Measurements from ENCODE around the gene DPYD. TPM values are rescaled to one million over a fixed set of nuclear protein-coding genes. Genes with fewer than 3 reads are reported as not detected.

The DPYD gene
- total RNA-seq, 1 donor from 2014 or later, result 9.2 TPM

DNA sequence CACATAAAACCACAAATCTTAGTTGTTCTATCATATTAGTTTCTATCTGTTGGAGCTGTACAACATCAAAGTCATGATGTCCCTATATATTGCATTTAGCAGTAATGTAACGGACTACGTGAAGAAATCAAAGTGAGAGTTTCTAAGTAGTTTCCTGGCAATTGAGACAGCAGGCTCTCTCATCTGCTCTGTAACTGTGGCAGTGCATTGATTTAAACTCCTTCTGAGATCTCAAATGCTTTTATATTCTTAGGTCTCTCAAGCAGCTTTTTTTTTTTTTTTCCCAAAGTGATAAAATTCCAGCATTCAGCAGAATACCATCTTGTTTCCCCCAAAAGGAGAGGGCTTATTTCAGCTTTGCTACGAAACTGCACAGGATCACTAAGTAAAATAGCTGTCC, 719.2 kb downstream of the DPYD start:
- intact Hi-C loops (cut with micrococcal nuclease), result no loop called here
- DNase-seq, result no peak
- no peaks in the 10 kb centered on the region for H3K9me3 ChIP-seq (replicated peaks)
- H3K27me3 ChIP-seq (ENCODE audit: low read depth), result no peaks in the 10 kb centered on the region
- no peaks in the 10 kb centered on the region for H3K36me3 ChIP-seq
- no peak for TF ChIP-seq CTCF (IDR thresholded peaks at IDR 0.05; ENCODE audit: borderline replicate concordance)
- no peaks in the 10 kb centered on the region for H3K4me1 ChIP-seq
- no peak overlapping the region for H3K27ac ChIP-seq (replicated peaks)
- no peak overlapping the region for H3K4me3 ChIP-seq

DNA sequence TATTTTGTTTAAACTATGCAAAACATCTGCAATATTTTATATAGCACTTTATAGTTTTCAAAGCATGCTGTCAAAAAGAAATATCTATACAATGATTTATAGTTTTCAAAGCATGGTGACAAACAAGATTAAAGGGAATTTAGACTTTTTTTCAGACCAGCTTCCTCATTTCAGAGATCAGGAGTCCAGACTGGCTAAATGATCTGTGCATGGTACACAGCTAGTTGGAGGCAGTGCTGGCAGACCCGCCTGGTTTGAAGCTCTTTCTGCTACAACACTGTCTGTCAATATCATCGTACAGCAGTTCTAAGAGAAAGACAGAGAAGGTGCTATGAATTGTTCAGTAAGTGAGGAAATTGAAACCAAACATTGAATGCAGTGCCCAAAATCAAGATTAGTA, 720.2 kb downstream of the DPYD start:
- no peak for DNase-seq
- H3K9me3 ChIP-seq (replicated peaks), result no peaks in the 10 kb centered on the region
- no peaks in the 10 kb centered on the region for H3K27me3 ChIP-seq (ENCODE audit: low read depth)
- H3K4me3 ChIP-seq, result no peak overlapping the region
- H3K36me3 ChIP-seq, result no peaks in the 10 kb centered on the region
- no peaks in the 10 kb centered on the region for H3K4me1 ChIP-seq
- TF ChIP-seq CTCF (IDR thresholded peaks at IDR 0.05; ENCODE audit: borderline replicate concordance), result no peak
- intact Hi-C loops (cut with micrococcal nuclease), result no loop called here
- H3K27ac ChIP-seq (replicated peaks), result no peak overlapping the region

GRCh38 chr1:97196825-97197516, 723.9 kb downstream of the DPYD start:
- H3K9me3 ChIP-seq (replicated peaks), result no peaks in the 10 kb centered on the region
- H3K27ac ChIP-seq (replicated peaks), result no peak overlapping the region
- intact Hi-C loops (cut with micrococcal nuclease), result no loop called here
- no peak for TF ChIP-seq CTCF (IDR thresholded peaks at IDR 0.05; ENCODE audit: borderline replicate concordance)
- peaks cover 11% of the 10 kb centered on the region for H3K36me3 ChIP-seq
- no peak overlapping the region for H3K4me3 ChIP-seq
- no peak for DNase-seq
- no peaks in the 10 kb centered on the region for H3K4me1 ChIP-seq
- H3K27me3 ChIP-seq (ENCODE audit: low read depth), result no peaks in the 10 kb centered on the region

DNA sequence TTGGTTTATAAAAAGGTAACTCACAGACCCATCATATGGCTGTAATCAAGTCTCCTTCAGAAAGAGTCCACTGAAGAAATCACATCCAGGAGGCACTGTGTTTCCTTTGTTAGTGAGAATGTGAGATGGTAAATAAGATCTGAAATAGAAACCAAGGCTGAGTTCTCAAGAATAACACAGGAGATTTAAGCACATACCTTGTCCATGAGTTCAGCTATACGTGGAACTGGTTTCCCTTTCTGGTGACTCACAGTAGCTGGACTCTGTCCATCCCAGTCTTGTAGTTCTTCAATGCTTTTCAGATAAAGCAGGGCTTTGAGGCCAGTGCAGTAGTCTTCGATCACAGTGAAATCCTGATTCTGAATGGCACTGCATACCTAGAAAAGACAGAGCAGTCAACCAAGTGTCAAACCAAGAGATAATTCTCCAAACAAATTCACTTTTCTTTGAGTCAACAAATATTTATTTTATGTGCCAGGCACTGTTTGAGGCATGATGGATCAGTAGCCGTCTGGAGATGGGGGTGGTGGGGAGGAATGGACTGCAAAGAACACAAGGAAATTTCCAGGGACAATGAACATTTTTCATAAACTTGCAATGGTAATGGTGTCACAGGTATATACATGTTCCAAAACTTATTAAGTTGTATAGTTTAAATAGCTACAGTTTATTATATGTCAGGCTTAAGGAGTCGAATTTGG, 727.8 kb downstream of the DPYD start:
- H3K4me1 ChIP-seq, result no peaks in the 10 kb centered on the region
- H3K27me3 ChIP-seq (ENCODE audit: low read depth), result no peaks in the 10 kb centered on the region
- H3K27ac ChIP-seq (replicated peaks), result no peak overlapping the region
- intact Hi-C loops (cut with micrococcal nuclease), result no loop called here
- peaks cover 19% of the 10 kb centered on the region for H3K36me3 ChIP-seq
- no peak for TF ChIP-seq CTCF (IDR thresholded peaks at IDR 0.05; ENCODE audit: borderline replicate concordance)
- no peak for DNase-seq
- H3K9me3 ChIP-seq (replicated peaks), result no peaks in the 10 kb centered on the region
- no peak overlapping the region for H3K4me3 ChIP-seq

DNA sequence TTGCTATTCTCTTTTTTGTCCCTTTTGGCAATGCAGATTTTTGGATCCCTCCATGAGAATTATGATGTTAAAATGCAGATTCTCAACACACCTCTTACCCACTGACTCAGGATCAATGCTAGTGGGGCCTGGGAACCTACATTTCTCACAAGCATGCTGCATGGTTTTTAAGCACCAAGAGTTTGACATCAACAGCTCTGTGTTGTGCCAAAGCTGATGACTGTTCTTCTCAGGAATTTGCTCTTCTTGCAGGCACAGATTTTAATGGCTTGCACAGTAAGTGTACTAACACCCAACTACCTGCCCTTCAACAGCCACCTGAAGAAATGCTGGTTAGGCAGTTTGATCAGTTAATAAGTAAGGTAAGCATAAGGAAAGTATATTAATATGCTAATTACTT, 730.5 kb downstream of the DPYD start:
- TF ChIP-seq CTCF (IDR thresholded peaks at IDR 0.05; ENCODE audit: borderline replicate concordance), result no peak
- Histone ChIP-seq H3K27me3 (ENCODE audit: low read depth) (no peaks in the 10 kb centered on the region), H3K9me3 (replicated peaks) (no peaks in the 10 kb centered on the region), H3K4me1 (no peaks in the 10 kb centered on the region), H3K36me3 (peaks cover 23% of the 10 kb centered on the region), H3K27ac (replicated peaks) (no peak overlapping the region), H3K4me3 (no peak overlapping the region)
- intact Hi-C loops (cut with micrococcal nuclease), result no loop called here
- DNase-seq, result no peak
